Stimulated activated CD8-positive, alpha-beta memory T cell treated with anti-CD3 and anti-CD28 coated beads, Interleukin-15, amount 100 ng/mL, for 4 hours (primary cell): ENCODE measurements around the gene EVA1B.
A peak's percentile ranks its signal among the peaks of the same experiment; 100 is the strongest.

ENCODE experiments used
- DNase-seq, 2 donors: peaks; one replicate each; pipeline ENCODE4 v3.0.0-alpha.2; 2020; ENCODE audit warnings: low read depth in 2 of 2

EVA1B gene

GRCh38 chr1:36346741-36347370, 23.4 kb upstream of the EVA1B start:
- DNase-seq: no peak

- DNase-seq: no peak
These were observed 21.9 kb upstream of the EVA1B start for GRCh38 chr1:36345353-36345752.

- DNase-seq: no peak
These were observed 20.9 kb upstream of the EVA1B start for GRCh38 chr1:36344395-36344680.

GRCh38 chr1:36343651-36344394, 20.4 kb upstream of the EVA1B start:
- DNase-seq: no peak

GRCh38 chr1:36342426-36343185, 19.2 kb upstream of the EVA1B start:
- peak in 1 of 2 donors; percentile 20 for DNase-seq

GRCh38 chr1:36341626-36342320, 18.3 kb upstream of the EVA1B start:
- DNase-seq: no peak

GRCh38 chr1:36339615-36340014, 16.2 kb upstream of the EVA1B start:
- no peak for DNase-seq

- no peak for DNase-seq
These were observed 15.8 kb upstream of the EVA1B start for GRCh38 chr1:36339215-36339614.

- no peak for DNase-seq
These were observed 14.4 kb upstream of the EVA1B start for GRCh38 chr1:36337830-36338229.

GRCh38 chr1:36330940-36331339, 7.5 kb upstream of the EVA1B start:
- DNase-seq: no peak

GRCh38 chr1:36329817-36330216, 6.4 kb upstream of the EVA1B start:
- no peak for DNase-seq

GRCh38 chr1:36328713-36329112, 5.3 kb upstream of the EVA1B start:
- DNase-seq: no peak

GRCh38 chr1:36328088-36328480, 4.6 kb upstream of the EVA1B start:
- no peak for DNase-seq

- DNase-seq: no peak
These were observed 4.1 kb upstream of the EVA1B start for GRCh38 chr1:36327421-36328087.

- no peak for DNase-seq
These were observed 3.1 kb upstream of the EVA1B start for GRCh38 chr1:36326499-36326898.

GRCh38 chr1:36324353-36324703, 883 bp upstream of the EVA1B start:
- DNase-seq: no peak

GRCh38 chr1:36322786-36323635, 434 bp downstream of the EVA1B start:
- DNase-seq: no peak

GRCh38 chr1:36322041-36322785, 1.2 kb downstream of the EVA1B start:
- DNase-seq: no peak

- no peak for DNase-seq
These were observed 2.1 kb downstream of the EVA1B start for GRCh38 chr1:36321119-36321951.

- DNase-seq: no peak
These were observed 2.7 kb downstream of the EVA1B start for GRCh38 chr1:36320767-36321118.
